Measurements from ENCODE around the gene PNPLA1.

DNA sequence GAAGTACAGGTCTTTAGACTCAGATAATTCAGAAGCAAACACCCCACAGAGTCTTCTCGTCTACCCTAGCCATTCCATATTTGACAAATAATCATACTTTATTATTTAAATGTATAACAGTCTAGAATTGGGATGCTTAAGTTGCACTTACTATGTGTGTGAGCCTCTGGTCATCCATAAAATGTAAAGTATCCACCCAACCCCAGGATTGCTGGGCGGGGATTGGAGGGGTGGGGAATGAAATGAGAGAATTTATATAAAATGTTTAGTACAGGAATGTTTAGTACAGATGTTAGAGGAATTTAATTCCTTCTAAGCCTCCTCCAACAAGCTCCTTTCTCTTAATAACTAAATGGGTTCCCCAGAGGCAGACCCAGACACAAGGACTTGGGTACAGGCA, 50.0 kb downstream of the PNPLA1 start:
- no peak for TF ChIP-seq SUZ12 (IDR thresholded peaks at IDR 0.05)
- no peak for TF ChIP-seq BHLHE40 (IDR thresholded peaks at IDR 0.05; ENCODE audit: borderline replicate concordance)
- no peak for TF ChIP-seq ELF4 (IDR thresholded peaks at IDR 0.05)
- no peak for TF ChIP-seq FOXK2 (IDR thresholded peaks at IDR 0.05)
